GM18907 (cell line): ENCODE results near the gene CALU.

Experiments
- ATAC-seq: cut with Tn5 transposase; IDR thresholded peaks from one replicate; pipeline ENCODE4 v1.9.1; 2021; ENCODE audit warnings: mild to moderate bottlenecking, moderate library complexity; ENCODE audit not compliant: unreplicated experiment

The CALU gene

DNA sequence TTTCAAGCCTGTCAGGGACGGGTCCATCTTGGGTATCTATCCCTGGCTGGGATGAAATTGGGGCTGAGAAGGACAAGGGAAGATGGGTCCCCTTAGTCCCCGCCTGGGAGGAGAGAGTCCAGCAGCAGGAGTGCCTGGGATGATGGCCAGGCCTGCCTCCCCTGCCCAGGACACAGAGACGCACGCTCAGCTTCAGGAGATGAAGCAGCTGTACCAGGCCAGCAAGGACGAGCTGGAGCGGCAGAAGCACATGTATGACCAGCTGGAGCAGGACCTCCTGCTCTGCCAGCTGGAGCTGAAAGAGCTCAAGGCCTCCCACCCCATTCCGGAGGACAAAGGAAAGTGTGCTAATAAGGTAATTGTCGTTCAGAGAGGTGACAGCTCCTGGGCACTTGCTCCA lies 68.0 kb downstream of the CALU start:
- no peak for ATAC-seq

DNA sequence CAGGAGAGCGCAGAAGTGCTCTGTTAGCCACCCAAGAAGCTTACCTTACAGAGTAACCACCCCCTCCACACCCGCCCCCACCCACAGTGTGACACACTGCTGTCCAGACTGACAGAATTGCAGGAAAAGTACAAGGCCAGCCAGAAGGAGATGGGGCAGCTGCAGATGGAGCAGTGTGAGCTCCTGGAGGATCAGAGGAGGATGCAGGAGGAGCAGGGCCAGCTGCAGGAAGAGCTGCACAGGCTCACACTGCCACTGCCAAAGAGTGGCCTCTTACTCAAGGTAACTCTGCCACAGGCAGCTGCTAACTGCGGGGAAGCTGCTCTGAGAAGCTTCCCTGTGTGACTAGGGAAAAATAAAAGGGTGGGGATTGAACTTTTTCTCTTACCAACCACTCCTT lies 70.2 kb downstream of the CALU start:
- ATAC-seq, result no peak

DNA sequence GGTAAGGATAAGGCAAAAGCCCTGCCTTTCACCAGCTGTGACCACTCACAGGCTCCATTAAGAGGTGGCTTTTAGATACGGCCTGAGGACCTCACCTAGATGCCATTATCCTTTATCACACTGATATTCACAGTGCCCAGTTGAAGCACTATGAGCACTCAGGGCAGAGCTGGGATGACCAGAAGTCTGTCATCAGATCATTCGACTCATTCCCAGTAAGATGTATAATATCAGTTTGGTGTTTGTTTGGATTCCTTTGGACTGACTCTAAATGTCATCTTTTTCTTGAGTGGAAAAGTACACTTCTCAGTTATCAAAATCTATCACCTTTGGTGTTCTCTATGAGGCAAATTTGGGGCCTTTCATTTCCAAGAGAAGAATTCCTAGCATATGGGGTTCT lies 71.3 kb downstream of the CALU start:
- ATAC-seq, result no peak

GRCh38 chr7:128810997-128811396 lies 71.8 kb downstream of the CALU start:
- ATAC-seq, result no peak

- no peak for ATAC-seq
Measured at GRCh38 chr7:128811631-128812430, 72.7 kb downstream of the CALU start.

DNA sequence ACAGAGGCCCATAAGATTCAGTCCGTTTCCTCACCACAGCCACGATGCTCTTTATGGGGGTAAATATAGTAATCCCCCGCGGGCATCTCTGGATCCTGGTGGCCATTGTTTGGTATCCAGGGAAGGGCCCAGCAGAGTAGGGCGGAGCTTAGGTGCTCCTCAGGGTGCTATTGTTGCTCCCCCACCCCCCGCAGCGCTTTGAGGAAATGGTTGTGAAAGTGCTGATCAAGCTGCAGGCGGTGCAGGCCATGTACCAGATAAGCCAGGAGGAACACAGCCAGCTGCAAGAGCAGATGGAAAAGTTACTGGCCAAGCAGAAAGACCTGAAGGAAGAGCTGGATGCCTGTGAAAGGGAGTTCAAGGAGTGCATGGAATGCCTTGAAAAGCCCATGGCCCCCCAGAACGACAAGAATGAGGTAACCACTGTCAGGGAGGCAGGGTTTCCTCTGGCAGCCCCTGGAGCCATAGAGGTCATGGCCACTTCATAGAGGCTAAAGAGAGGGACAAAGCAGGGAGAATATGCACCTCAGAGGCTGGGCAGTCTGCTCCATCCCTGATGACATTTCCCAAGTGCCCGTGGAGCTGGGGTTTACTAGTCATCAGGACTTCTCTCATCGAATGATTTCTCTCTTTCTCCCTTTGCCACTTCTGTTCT lies 73.5 kb downstream of the CALU start:
- no peak for ATAC-seq

DNA sequence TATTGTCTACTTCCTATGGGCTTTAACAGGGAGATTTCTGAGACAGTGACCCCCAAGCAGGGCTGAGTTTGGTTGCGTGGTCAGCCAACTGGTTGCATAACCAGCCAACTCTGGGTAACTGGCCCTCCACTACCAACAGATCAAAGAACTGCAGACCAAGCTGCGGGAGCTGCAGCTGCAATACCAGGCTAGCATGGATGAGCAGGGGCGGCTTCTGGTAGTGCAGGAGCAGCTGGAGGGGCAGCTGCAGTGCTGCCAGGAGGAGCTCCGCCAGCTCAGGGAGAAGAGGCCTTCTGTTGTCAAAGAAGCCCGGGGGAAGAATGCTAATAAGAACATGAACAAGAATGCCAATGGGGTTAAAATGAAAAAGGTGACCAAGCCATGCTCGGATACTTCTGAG lies 75.3 kb downstream of the CALU start:
- ATAC-seq, result no peak

- no peak for ATAC-seq
Measured at GRCh38 chr7:128815289-128815942, 76.3 kb downstream of the CALU start.

GRCh38 chr7:128818694-128819093 lies 79.5 kb downstream of the CALU start:
- no peak for ATAC-seq
